Stimulated activated CD4-positive, alpha-beta T cell treated with anti-CD3 and anti-CD28 coated beads, Interleukin-2, amount 100 ng/mL, for 48 hours (primary cell): ENCODE results near the gene SDR9C7.
"Not testable (repeated sequence)": the region's sequence is repeated elsewhere in the genome, so short reads cannot be mapped to it uniquely, and the experiment has no call there.

Experiments
- DNase-seq, 2 donors: peaks; one replicate each; pipeline ENCODE4 v3.0.0-alpha.2; 2020

The SDR9C7 gene

GRCh38 chr12:56933826-56934625, at the start of gene SDR9C7:
Gene SDR9C7, minus strand, starts transcription at chr12:56934408. Its CDS starts 147 bp downstream, at chr12:56934261.
- DNase-seq: no peak

DNA sequence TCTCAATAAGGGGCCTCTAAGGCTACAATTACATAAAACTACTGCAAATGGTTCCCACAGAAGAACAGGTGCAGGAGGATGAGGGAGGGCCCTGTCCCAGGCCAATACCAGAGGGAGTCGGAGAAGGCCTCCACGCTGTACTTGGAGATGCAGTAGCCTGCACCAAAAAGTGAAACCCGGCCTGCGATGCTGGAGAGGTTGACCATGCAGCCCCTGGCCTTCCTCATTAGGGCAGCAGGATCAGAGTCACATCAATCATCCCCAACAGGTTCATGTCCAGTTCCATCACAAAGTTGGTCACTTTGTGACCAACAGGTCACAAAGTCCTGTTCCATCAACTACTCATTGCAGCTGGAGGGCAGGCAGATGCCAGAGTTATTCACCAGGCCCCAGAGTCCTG, 49.2 kb upstream of the SDR9C7 start:
- no peak for DNase-seq

- DNase-seq: not testable (repeated sequence)
Measured at GRCh38 chr12:56982578-56983236, 48.5 kb upstream of the SDR9C7 start.

DNA sequence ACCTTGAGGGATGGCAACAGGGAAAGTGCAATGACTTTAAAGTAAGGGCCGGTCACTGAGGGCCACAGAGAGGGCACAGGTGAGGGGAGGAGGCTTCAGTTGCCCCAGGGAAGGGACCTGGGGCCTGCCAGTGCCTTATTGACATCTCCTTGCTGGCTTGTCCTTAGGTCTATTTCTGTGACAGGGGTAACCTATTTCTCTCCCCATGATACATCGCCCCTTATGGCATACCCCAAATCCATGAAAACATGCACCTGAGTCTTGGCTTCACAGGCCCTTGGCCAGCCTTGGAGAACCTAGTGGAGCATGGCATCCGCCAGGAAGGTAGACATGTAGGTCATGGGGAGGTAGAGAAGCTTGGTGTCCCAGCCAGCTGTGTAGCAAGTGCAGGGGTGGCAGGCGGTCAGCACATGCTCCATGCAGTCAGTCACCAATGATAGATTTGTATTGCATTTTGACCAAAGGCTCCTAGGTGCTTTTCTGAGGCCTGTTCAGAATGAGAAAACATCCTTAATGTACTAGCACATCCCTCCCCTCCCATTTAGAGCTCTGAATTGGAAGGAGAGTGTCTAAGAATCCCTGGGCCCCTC, 46.8 kb upstream of the SDR9C7 start:
- no peak for DNase-seq

GRCh38 chr12:56980268-56980667, 46.1 kb upstream of the SDR9C7 start:
- DNase-seq: no peak

- DNase-seq: no peak
Measured at GRCh38 chr12:56979628-56980027, 45.4 kb upstream of the SDR9C7 start.

- no peak for DNase-seq
Measured at GRCh38 chr12:56978397-56979138, 44.4 kb upstream of the SDR9C7 start.

GRCh38 chr12:56977361-56977760, 43.2 kb upstream of the SDR9C7 start:
- not testable (repeated sequence) for DNase-seq

- DNase-seq: not testable (repeated sequence)
Measured at GRCh38 chr12:56974224-56974623, 40.0 kb upstream of the SDR9C7 start.

DNA sequence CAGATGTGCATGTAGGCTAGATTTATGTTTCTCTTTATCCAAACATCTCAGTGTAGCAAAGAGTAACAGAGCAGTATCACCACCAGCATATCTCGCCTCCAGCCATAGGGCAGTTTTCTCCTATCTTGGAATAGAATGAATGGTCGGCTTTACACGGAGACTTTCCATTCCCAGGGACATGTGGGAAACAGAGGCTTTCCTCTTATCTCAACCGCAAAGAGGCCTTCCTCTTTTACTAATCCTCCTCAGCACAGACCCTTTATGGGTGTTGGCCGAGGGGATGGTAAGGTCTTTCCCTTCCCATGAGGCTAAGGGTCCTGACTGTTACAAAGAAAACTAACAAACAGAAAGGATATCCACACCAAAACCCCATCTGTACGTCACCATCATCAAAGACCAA, 34.7 kb upstream of the SDR9C7 start:
- not testable (repeated sequence) for DNase-seq

DNA sequence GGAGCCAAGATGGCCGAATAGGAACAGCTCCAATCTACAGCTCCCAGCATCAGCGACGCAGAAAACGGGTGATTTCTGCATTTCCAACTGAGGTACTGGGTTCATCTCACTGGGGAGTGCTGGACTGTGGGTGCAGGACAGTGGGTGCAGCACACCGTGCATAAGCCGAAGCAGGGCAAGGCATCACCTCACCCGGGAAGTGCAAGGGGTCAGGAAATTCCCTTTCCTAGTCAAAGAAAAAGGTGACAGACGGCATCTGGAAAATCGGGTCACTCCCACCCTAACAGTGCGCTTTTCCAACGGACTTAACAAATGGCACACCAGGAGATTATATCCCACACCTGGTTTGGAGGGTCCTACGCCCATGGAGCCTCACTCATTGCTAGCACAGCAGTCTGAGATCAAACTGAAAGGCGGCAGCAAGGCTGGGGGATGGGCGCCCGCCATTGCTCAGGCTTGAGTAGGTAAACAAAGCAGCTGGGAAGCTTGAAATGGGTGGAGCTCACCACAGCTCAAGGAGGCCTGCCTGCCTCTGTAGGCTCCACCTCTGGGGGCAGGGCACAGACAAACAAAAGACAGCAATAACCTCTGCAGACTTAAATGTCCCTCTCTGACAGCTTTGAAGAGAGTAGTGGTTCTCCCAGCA, 31.9 kb upstream of the SDR9C7 start:
- DNase-seq: not testable (repeated sequence)

DNA sequence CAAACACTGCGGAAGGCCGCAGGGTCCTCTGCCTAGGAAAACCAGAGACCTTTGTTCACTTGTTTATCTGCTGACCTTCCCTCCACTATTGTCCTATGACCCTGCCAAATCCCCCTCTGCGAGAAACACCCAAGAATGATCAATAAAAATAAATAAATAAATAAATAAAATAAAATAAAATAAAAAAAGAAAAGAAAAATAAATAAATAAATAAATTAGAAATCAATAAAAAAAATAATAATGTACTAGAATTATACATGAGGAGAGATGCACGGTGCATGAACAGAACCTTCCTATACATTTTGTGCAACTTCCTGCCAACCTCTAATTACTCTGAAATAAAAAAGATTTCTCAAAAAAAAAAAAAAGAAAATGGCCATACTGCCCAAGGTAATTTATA, 30.9 kb upstream of the SDR9C7 start:
- not testable (repeated sequence) for DNase-seq

DNA sequence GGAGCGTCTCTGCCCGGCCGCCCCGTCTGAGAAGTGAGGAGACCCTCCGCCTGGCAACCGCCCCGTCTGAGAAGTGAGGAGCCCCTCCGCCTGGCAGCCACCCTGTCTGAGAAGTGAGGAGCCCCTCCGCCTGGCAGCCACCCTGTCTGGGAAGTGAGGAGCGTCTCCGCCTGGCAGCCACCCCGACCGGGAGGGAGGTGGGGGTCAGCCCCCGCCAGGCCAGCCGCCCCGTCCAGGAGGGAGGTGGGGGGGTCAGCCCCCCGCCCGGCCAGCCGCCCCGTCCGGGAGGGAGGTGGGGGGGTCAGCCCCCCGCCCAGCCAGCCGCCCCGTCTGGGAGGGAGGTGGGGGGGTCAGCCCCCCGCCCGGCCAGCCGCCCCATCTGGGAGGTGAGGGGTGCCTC, 29.3 kb upstream of the SDR9C7 start:
- DNase-seq: not testable (repeated sequence)

GRCh38 chr12:56962247-56962646, 28.0 kb upstream of the SDR9C7 start:
- not testable (repeated sequence) for DNase-seq

DNA sequence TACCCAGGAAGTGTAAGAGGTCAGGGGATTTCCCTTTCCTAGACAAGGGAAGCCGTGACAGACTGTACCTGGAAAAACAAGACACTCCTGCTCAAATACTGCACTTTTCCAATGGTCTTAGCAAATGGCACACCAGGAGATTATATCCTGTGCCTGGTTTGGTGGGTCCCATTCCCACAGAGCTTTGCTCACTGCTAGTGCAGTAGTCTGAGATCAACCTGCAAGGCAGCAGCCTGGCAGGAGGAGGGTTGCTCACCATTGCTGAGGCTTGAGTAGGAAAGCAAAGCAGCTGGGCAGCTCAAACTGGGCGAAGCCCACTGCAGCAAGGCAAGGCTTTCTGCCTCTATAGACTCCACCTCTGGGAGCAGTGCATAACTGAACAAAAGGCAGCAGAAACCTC, 24.2 kb upstream of the SDR9C7 start:
- DNase-seq: no peak

DNA sequence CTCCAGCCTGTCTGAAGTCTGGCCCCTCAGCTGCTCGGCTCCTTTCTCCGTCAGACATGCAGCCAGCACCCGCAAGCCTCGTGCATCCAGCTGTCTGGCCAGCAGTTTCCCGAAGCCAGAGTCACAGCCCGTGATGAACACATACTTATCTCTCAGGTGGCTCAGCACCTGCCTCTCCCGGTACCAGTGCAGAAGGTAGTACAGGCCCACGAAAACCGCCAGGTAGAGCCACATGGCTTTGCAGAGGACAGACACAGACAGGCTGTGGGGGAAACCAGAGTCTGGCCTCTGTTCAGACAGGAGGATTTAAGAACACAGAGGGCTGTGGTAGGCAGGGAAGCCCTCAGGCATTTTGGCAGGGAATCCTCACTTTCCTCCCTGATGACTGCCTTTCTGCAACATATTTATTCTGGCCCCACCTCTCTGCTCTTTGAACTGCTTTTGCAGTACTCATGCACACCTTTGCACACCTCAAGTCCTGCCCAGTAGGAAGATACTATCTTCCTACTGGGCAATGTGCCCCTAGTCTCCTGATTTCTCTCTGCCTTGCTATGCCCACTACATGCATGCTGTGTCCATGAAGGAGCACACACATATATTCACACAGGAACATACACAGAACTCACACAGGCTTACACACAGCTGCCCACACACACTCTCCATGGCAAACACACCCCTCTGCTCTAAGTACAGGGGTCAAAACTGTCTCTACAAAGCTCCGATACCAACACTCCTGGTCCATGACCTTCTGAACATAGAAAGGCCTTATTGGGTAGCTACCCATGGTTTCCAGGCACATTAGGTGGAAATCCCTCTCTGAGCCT, 23.2 kb upstream of the SDR9C7 start, which contains the start of gene RDH16:
Gene RDH16 (minus strand): TSS at position 380 of the 824 bp plus-strand sequence. CDS start 146 bp downstream, at position 234.
- no peak for DNase-seq

- no peak for DNase-seq
Measured at GRCh38 chr12:56955631-56956256, 21.5 kb upstream of the SDR9C7 start.

DNA sequence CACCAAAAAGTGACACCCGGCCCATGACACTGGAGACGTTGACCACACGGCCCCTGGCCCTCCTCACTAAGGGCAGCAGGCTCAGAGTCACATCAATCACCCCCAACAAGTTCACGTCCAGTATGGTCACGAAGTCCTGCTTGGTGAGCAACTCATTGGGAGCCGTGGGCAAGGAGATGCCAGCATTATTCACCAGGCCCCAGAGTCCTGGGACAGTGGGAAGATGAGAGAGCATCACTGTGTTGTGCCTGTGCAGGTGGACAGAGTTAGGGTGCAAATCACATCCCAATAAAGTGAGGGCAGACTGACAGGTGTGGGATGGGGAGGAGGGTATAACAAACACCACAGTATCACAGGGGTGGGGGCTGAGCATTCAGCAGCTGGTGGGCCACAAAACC, 20.7 kb upstream of the SDR9C7 start:
- DNase-seq: no peak

DNA sequence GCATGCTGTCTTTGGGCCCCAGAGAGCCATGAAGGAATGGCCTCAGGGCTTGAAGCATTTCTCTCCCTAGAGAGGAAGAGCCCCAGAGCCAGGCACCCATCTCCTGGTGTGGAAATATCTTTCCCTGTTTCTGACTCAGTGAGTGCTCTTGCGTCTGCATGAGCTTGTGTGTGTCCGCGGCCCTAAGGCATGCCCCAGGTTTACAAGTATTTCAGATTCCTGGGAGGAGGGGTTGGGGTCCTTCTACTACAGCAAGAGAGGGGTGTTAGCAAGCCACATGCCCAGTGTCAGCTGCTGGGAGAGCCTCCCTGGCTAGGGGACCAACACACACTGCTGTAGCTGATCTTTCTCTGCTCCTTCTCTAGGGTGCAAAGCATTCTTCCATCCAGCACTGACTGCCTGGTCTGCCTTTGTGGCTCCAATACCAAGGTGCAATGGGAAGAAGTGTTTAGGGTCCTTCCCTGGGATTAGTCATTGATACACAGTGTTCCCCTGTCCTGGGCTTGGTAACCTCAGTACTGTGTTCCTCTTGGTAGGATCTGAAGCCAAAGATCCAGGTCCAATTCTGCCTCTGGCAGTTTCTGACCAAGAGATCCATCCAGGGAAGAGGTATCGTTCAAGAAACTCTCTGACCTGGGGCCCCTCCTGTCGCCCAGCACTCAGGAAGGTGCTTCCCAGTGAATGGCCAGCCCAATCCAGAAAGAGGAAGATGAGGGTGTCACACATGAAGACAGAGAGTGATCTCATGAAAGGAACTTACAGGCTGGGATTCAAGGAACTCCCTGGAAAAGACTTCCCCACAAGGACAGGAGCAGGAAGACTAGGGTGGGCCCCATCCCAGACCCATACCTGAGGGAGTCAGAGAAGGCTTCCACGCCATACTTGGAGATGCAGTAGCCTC, 20.1 kb upstream of the SDR9C7 start:
- DNase-seq: no peak

DNA sequence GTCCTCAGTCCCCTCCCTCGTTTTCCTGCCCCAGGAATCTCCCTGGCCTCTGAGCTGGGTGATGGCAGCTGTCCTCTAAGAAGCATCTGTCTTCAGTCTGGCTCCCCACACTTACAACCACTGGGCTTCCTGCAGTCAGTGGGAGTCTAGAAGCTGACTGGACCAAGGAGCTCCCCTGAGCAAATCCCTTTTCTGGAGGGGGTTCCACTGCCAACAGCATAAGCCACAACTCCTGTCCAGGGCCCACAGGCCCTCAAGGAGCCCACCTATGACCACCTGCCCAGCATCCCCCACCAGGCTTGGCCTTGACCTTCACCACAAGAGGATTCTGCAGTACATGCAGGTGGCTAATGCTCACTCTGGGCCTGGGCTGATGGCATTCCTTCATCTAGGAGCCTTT, 19.1 kb upstream of the SDR9C7 start:
- DNase-seq: no peak
